ENCODE measurements around the gene CDK6. TPM values are rescaled to one million over a fixed set of nuclear protein-coding genes. Genes with fewer than 3 reads are reported as not detected.

The CDK6 gene
- total and polyA plus RNA-seq, 2 of the 8 experiments (the other 6 are each of a cell fraction or from before 2014, with no cell fraction given), result 5.9 to 18.9 TPM

DNA sequence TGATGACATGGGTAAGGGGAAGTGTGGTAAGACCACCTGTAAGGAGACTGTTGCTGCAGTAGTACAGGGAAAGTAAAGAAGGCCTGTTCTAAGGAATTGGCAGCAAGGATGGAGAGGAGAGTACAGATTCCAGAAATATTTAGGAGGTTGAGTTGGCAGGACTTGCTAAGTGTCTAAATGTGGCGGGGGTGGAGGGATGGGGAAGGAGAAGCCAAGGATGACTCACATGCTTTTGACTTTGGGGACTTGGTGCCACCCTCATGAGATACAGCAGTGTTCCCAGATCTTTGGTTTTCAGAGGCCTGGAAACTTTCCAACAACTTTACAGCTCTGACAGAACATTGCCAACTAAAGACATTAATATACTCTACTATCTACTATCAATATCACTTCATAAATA is 45.4 kb downstream of the CDK6 start (continued):
- TF ChIP-seq, protein P1, sequence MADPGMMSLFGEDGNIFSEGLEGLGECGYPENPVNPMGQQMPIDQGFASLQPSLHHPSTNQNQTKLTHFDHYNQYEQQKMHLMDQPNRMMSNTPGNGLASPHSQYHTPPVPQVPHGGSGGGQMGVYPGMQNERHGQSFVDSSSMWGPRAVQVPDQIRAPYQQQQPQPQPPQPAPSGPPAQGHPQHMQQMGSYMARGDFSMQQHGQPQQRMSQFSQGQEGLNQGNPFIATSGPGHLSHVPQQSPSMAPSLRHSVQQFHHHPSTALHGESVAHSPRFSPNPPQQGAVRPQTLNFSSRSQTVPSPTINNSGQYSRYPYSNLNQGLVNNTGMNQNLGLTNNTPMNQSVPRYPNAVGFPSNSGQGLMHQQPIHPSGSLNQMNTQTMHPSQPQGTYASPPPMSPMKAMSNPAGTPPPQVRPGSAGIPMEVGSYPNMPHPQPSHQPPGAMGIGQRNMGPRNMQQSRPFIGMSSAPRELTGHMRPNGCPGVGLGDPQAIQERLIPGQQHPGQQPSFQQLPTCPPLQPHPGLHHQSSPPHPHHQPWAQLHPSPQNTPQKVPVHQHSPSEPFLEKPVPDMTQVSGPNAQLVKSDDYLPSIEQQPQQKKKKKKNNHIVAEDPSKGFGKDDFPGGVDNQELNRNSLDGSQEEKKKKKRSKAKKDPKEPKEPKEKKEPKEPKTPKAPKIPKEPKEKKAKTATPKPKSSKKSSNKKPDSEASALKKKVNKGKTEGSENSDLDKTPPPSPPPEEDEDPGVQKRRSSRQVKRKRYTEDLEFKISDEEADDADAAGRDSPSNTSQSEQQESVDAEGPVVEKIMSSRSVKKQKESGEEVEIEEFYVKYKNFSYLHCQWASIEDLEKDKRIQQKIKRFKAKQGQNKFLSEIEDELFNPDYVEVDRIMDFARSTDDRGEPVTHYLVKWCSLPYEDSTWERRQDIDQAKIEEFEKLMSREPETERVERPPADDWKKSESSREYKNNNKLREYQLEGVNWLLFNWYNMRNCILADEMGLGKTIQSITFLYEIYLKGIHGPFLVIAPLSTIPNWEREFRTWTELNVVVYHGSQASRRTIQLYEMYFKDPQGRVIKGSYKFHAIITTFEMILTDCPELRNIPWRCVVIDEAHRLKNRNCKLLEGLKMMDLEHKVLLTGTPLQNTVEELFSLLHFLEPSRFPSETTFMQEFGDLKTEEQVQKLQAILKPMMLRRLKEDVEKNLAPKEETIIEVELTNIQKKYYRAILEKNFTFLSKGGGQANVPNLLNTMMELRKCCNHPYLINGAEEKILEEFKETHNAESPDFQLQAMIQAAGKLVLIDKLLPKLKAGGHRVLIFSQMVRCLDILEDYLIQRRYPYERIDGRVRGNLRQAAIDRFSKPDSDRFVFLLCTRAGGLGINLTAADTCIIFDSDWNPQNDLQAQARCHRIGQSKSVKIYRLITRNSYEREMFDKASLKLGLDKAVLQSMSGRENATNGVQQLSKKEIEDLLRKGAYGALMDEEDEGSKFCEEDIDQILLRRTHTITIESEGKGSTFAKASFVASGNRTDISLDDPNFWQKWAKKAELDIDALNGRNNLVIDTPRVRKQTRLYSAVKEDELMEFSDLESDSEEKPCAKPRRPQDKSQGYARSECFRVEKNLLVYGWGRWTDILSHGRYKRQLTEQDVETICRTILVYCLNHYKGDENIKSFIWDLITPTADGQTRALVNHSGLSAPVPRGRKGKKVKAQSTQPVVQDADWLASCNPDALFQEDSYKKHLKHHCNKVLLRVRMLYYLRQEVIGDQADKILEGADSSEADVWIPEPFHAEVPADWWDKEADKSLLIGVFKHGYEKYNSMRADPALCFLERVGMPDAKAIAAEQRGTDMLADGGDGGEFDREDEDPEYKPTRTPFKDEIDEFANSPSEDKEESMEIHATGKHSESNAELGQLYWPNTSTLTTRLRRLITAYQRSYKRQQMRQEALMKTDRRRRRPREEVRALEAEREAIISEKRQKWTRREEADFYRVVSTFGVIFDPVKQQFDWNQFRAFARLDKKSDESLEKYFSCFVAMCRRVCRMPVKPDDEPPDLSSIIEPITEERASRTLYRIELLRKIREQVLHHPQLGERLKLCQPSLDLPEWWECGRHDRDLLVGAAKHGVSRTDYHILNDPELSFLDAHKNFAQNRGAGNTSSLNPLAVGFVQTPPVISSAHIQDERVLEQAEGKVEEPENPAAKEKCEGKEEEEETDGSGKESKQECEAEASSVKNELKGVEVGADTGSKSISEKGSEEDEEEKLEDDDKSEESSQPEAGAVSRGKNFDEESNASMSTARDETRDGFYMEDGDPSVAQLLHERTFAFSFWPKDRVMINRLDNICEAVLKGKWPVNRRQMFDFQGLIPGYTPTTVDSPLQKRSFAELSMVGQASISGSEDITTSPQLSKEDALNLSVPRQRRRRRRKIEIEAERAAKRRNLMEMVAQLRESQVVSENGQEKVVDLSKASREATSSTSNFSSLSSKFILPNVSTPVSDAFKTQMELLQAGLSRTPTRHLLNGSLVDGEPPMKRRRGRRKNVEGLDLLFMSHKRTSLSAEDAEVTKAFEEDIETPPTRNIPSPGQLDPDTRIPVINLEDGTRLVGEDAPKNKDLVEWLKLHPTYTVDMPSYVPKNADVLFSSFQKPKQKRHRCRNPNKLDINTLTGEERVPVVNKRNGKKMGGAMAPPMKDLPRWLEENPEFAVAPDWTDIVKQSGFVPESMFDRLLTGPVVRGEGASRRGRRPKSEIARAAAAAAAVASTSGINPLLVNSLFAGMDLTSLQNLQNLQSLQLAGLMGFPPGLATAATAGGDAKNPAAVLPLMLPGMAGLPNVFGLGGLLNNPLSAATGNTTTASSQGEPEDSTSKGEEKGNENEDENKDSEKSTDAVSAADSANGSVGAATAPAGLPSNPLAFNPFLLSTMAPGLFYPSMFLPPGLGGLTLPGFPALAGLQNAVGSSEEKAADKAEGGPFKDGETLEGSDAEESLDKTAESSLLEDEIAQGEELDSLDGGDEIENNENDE (IDR thresholded peaks at IDR 0.05; ENCODE audit: insufficient replicate concordance, low read length), result no peak
- TF ChIP-seq HDAC2 (IDR thresholded peaks at IDR 0.05; ENCODE audit: borderline replicate concordance in 1 of 2, low read depth in 2 of 2, low read length in 2 of 2), result no peak
- no peak for TF ChIP-seq ASH2L (IDR thresholded peaks at IDR 0.05; ENCODE audit: low read length)

Data from H1 (cell line).